Panc1 (cell line): ENCODE measurements around the gene MOV10L1.

Experiments
- POLR2AphosphoS5 ChIP-seq: IDR thresholded peaks from 2 replicates; pipeline ENCODE4 v1.6.1; 2012; ENCODE audit warnings: mild to moderate bottlenecking, low read depth, low read length, moderate library complexity
- TF ChIP-seq, protein P1 (sequence below): fragments of 450-650 bp; IDR thresholded peaks from 2 replicates; pipeline ENCODE4 v1.5.1; 2017; ENCODE audit warnings: mild to moderate bottlenecking

GRCh38 chr22:50178471-50178864 is 88.7 kb downstream of the MOV10L1 start:
- TF ChIP-seq, protein P1, sequence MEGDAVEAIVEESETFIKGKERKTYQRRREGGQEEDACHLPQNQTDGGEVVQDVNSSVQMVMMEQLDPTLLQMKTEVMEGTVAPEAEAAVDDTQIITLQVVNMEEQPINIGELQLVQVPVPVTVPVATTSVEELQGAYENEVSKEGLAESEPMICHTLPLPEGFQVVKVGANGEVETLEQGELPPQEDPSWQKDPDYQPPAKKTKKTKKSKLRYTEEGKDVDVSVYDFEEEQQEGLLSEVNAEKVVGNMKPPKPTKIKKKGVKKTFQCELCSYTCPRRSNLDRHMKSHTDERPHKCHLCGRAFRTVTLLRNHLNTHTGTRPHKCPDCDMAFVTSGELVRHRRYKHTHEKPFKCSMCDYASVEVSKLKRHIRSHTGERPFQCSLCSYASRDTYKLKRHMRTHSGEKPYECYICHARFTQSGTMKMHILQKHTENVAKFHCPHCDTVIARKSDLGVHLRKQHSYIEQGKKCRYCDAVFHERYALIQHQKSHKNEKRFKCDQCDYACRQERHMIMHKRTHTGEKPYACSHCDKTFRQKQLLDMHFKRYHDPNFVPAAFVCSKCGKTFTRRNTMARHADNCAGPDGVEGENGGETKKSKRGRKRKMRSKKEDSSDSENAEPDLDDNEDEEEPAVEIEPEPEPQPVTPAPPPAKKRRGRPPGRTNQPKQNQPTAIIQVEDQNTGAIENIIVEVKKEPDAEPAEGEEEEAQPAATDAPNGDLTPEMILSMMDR: no peak
- no peak for TF ChIP-seq POLR2AphosphoS5
